Skeletal muscle cell (primary cell): ENCODE measurements around the gene HSD17B3.
"Not testable (repeated sequence)": the region's sequence is repeated elsewhere in the genome, so short reads cannot be mapped to it uniquely, and the experiment has no call there.

ENCODE experiments used
- DNase-seq: peaks from one replicate; pipeline ENCODE4 v3.0.0-alpha.2; 2010; ENCODE audit warnings: low read depth
- H3K4me3 ChIP-seq: 2 replicates; pipeline ENCODE4 v1.5.1; 2011; ENCODE audit warnings: low read depth, mild to moderate bottlenecking, control low read depth, low read length, moderate library complexity

Gene HSD17B3

GRCh38 chr9:96317335-96317980 is 15.5 kb upstream of the HSD17B3 start:
- DNase-seq, result no peak
- no peak overlapping the region for H3K4me3 ChIP-seq

- no peak overlapping the region for H3K4me3 ChIP-seq
- DNase-seq, result no peak
Measured at GRCh38 chr9:96309850-96310249, 7.9 kb upstream of the HSD17B3 start.

- H3K4me3 ChIP-seq, DNase-seq: not testable (repeated sequence)
Measured at GRCh38 chr9:96306958-96307357, 5.0 kb upstream of the HSD17B3 start.

GRCh38 chr9:96305171-96305570 is 3.2 kb upstream of the HSD17B3 start:
- no peak for DNase-seq

GRCh38 chr9:96304230-96304629 is 2.3 kb upstream of the HSD17B3 start:
- H3K4me3 ChIP-seq, result no peak overlapping the region
- DNase-seq, result no peak

More at GRCh38 chr9:96305171-96305570, 3.2 kb upstream of the HSD17B3 start:
- no peak overlapping the region for H3K4me3 ChIP-seq

- DNase-seq, result peak; percentile 48
- H3K4me3 ChIP-seq, result no peak overlapping the region
Measured at GRCh38 chr9:96299823-96300222, 2.2 kb downstream of the HSD17B3 start.

- no peak overlapping the region for H3K4me3 ChIP-seq
- DNase-seq, result no peak
Measured at GRCh38 chr9:96294159-96294545, 7.8 kb downstream of the HSD17B3 start.

GRCh38 chr9:96293498-96294158 is 8.3 kb downstream of the HSD17B3 start:
- DNase-seq, result peak; percentile 13
- H3K4me3 ChIP-seq, result no peak overlapping the region

- DNase-seq, result no peak
Measured at GRCh38 chr9:96289392-96289791, 12.6 kb downstream of the HSD17B3 start.

GRCh38 chr9:96281641-96282040 is 20.3 kb downstream of the HSD17B3 start:
- H3K4me3 ChIP-seq, result no peak overlapping the region
- no peak for DNase-seq

More at GRCh38 chr9:96289392-96289791, 12.6 kb downstream of the HSD17B3 start:
- no peak overlapping the region for H3K4me3 ChIP-seq

GRCh38 chr9:96279932-96280331 is 22.0 kb downstream of the HSD17B3 start:
- DNase-seq, result no peak

GRCh38 chr9:96274939-96275338 is 27.0 kb downstream of the HSD17B3 start:
- no peak overlapping the region for H3K4me3 ChIP-seq
- no peak for DNase-seq

More at GRCh38 chr9:96279932-96280331, 22.0 kb downstream of the HSD17B3 start:
- H3K4me3 ChIP-seq, result no peak overlapping the region

- no peak for DNase-seq
- H3K4me3 ChIP-seq, result no peak overlapping the region
Measured at GRCh38 chr9:96270236-96270744, 31.7 kb downstream of the HSD17B3 start.

GRCh38 chr9:96258967-96259366 is 43.0 kb downstream of the HSD17B3 start:
- no peak overlapping the region for H3K4me3 ChIP-seq
- no peak for DNase-seq

- H3K4me3 ChIP-seq, result no peak overlapping the region
- peak; percentile 16 for DNase-seq
Measured at GRCh38 chr9:96256800-96257199, 45.2 kb downstream of the HSD17B3 start.

- H3K4me3 ChIP-seq, result no peak overlapping the region
- no peak for DNase-seq
Measured at GRCh38 chr9:96255698-96256097, 46.3 kb downstream of the HSD17B3 start.

GRCh38 chr9:96253059-96253696 is 48.8 kb downstream of the HSD17B3 start:
- no peak for DNase-seq
- no peak overlapping the region for H3K4me3 ChIP-seq

GRCh38 chr9:96251451-96251850 is 50.5 kb downstream of the HSD17B3 start:
- DNase-seq, result no peak
- H3K4me3 ChIP-seq, result no peak overlapping the region

GRCh38 chr9:96249746-96250145 is 52.2 kb downstream of the HSD17B3 start:
- no peak for DNase-seq
- H3K4me3 ChIP-seq, result no peak overlapping the region

GRCh38 chr9:96246267-96246671 is 55.7 kb downstream of the HSD17B3 start:
- no peak overlapping the region for H3K4me3 ChIP-seq
- no peak for DNase-seq
